HG03469 (cell line): ENCODE data around the gene C13orf46.

ENCODE experiments used
- ATAC-seq: cut with Tn5 transposase; IDR thresholded peaks from one replicate; pipeline ENCODE4 v1.9.1; 2021; ENCODE audit warnings: mild to moderate bottlenecking, moderate library complexity, moderate number of reproducible peaks; ENCODE audit not compliant: unreplicated experiment

The C13orf46 gene

GRCh38 chr13:113972451-113973217 lies 1.2 kb downstream of the C13orf46 start:
- ATAC-seq = no peak

- ATAC-seq = no peak
Observed at GRCh38 chr13:113971471-113972231, 2.2 kb downstream of the C13orf46 start.

- no peak for ATAC-seq
Observed at GRCh38 chr13:113970810-113971470, 2.9 kb downstream of the C13orf46 start.

GRCh38 chr13:113969973-113970611 lies 3.8 kb downstream of the C13orf46 start:
- no peak for ATAC-seq

GRCh38 chr13:113969311-113969972 lies 4.4 kb downstream of the C13orf46 start:
- ATAC-seq = no peak

- ATAC-seq = no peak
Observed at GRCh38 chr13:113968463-113969310, 5.2 kb downstream of the C13orf46 start.

- no peak for ATAC-seq
Observed at GRCh38 chr13:113967729-113968462, 6.0 kb downstream of the C13orf46 start.

- ATAC-seq = no peak
Observed at GRCh38 chr13:113967206-113967720, 6.6 kb downstream of the C13orf46 start.

- no peak for ATAC-seq
Observed at GRCh38 chr13:113965968-113966884, 7.7 kb downstream of the C13orf46 start.

GRCh38 chr13:113965383-113965874 lies 8.4 kb downstream of the C13orf46 start:
- ATAC-seq = no peak

GRCh38 chr13:113964251-113964995 lies 9.5 kb downstream of the C13orf46 start:
- no peak for ATAC-seq

GRCh38 chr13:113963376-113963775 lies 10.5 kb downstream of the C13orf46 start:
- ATAC-seq = no peak

- ATAC-seq = no peak
Observed at GRCh38 chr13:113962975-113963374, 10.9 kb downstream of the C13orf46 start.

GRCh38 chr13:113962386-113962785 lies 11.5 kb downstream of the C13orf46 start:
- no peak for ATAC-seq

- ATAC-seq = no peak
Observed at GRCh38 chr13:113960276-113960948, 13.5 kb downstream of the C13orf46 start.

- ATAC-seq = no peak
Observed at GRCh38 chr13:113959198-113959597, 14.7 kb downstream of the C13orf46 start.
